Epithelial cell of proximal tubule (primary cell): ENCODE measurements around the gene SLC30A9. TPM values are rescaled to one million over a fixed set of nuclear protein-coding genes. Genes with fewer than 3 reads are reported as not detected.

ENCODE experiments used
- DNase-seq: peaks from one replicate; pipeline ENCODE4 v3.0.0-alpha.2; 2011; ENCODE audit warnings: low read depth
- H3K4me3 ChIP-seq: 2 replicates; pipeline ENCODE4 v1.5.1; 2011; ENCODE audit warnings: low read depth, mild to moderate bottlenecking, low read length
- CTCF ChIP-seq: conservative IDR thresholded peaks from 2 replicates; pipeline ENCODE4 v1.5.1; 2012; ENCODE audit warnings: low read depth, mild to moderate bottlenecking, low read length
- total RNA-seq: library from RNA; depleted of rRNA; stranded (reverse); fragments of >200 nt; gene quantifications from 2 replicates; pipeline ENCODE4 v1.2.3, GENCODE V29; 2015

SLC30A9 gene
- total RNA-seq, 1 donor from 2014 or later, result 53.6 TPM

DNA sequence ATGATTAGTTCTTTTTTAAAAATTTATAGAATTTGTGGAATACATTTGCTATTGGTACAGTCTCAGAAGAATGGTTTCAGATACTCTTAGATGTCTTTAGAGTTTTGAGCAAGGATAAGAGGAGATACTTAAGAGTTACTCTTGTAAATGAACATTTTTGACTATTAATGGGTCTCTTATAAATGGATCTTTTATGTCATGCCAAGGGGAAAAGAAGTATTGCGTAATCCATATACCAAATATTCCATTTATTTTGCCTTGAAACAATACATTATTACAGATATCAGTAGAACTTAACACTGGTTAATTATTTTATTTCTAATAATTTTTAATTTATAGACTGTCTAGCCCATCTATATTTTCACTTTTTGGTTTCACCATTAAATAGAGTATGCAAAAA lies 25.9 kb upstream of the SLC30A9 start:
- DNase-seq, result no peak
- TF ChIP-seq CTCF, result no peak
- no peak overlapping the region for H3K4me3 ChIP-seq

DNA sequence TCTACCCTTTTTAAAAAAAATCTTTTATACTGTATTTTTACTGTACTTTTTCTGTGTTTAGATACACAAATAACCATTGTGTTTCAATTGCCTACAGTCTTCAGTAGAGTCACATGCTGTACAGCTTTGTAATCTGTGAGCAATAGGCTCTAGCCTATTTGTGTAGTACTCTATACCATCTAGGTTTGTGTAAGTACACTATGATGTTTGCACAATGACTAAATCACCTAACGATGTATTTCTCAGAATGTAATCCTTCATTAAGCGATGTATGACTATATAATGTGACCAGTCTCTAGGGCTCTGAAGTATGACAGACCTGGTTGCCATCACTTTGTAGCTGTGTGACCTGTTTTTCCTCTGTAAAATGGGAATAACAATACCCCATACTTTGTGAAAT lies 22.9 kb upstream of the SLC30A9 start:
- no peak overlapping the region for H3K4me3 ChIP-seq
- no peak for DNase-seq
- no peak for TF ChIP-seq CTCF

- H3K4me3 ChIP-seq, result no peak overlapping the region
- DNase-seq, result no peak
- no peak for TF ChIP-seq CTCF
Measured at GRCh38 chr4:41969671-41970070, 20.7 kb upstream of the SLC30A9 start.

GRCh38 chr4:41975341-41975740 lies 15.0 kb upstream of the SLC30A9 start:
- DNase-seq, result no peak
- no peak overlapping the region for H3K4me3 ChIP-seq
- no peak for TF ChIP-seq CTCF

DNA sequence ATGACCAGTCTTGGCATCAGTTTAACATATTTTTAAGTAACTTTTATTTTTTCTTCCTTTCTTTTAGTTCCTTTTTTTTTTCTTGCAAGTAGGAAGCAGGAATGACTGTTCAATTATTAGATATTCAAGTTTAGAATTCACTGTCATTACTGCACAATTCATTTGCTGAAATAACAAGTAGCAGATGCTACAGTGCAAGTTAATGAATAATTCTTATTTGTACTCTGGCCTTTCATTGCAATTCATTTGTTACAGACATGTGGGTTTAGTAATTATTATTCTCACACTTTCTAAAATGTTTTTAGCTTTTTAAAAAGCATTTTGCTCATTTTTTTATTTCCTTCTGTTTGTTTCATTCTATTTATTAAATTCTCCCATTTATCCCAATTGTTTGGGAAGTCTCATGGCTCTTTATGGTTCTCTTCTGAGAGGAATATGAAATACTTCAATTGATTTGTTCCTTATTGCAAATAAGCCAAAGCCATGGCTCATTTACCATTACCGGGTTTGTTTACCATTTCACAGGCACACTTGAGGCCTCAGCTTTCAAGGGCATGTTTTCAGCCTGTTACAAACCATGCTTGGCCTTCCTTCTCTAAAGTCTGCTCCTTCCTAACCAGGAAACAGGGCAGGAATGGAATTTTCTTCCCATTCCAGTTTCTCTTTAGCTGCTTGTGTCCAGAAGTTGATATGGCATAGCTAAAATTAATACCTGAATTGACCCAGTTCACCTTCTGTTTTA lies 13.4 kb upstream of the SLC30A9 start:
- TF ChIP-seq CTCF, result no peak
- DNase-seq, result no peak

DNA sequence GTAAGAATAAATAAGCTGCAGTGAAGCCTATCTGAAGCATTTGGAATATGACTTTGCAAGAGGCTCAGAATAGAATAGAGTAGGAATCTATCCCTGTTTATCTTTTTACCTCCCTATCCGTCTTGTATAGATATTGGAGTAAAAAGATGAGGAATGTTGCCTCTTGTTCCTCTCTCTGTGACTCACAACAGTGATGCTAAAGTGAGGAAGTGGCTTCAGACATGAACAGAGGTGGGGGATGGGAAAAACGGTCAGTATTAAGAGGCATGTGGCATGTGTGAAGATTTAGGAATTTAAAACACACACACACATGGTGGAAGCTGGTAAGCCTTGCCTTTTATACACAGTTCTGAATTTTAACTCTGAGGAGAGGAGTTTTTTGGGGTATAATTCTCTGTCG lies 12.6 kb upstream of the SLC30A9 start:
- TF ChIP-seq CTCF, result no peak
- H3K4me3 ChIP-seq, result no peak overlapping the region
- DNase-seq, result no peak

More for the DNA sequence above, 13.4 kb upstream of the SLC30A9 start:
- H3K4me3 ChIP-seq, result no peak overlapping the region

DNA sequence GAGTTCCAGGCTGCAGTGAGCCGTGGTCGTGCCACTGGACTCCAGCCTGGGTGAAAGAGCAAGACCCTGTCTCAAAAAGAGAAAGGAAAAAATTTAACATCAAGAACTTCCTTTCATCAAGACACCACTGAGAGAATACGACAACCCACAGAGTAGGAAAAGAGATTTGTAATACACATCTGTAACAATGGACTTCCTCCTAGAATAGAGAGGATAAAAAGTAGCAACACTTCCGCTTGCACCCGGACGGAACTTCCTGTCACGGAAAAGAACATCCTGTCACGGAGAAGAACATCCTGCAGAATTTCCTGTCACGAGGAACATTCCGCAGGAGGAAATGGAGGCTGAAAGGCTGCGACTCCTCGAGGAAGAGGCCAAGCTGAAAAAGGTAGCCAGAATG lies 8.9 kb upstream of the SLC30A9 start, which contains the start of gene DCAF4L1:
TSS of gene DCAF4L1 (plus strand) at position 301 of the 400 bp plus-strand sequence. CDS start at position 338, 37 bp downstream.
- no peak for TF ChIP-seq CTCF
- no peak for DNase-seq
- H3K4me3 ChIP-seq, result no peak within 1 kb of the TSS
